Measurements from ENCODE around the gene DAB2.

DAB2 gene

DNA sequence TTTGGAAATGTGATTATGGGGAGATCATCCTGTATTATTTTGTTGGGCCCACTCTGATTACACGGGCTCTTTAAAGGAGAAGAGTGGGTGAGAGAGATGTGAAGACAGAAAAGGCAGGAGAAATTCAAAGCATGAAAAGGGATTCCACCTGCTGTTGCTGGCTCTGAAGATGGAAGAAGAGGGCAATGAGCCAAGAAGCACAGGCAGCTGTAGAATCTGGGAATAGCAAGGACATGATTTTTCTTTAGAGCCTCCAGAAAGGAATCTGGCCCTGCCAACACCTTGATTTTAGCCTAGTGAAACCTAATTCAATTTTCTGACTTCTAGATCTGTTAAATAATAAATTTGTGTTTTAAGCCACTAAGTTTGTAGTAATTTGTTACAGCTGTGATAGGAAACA is 71.8 kb downstream of the DAB2 start (continued):
- TF ChIP-seq, protein P1, sequence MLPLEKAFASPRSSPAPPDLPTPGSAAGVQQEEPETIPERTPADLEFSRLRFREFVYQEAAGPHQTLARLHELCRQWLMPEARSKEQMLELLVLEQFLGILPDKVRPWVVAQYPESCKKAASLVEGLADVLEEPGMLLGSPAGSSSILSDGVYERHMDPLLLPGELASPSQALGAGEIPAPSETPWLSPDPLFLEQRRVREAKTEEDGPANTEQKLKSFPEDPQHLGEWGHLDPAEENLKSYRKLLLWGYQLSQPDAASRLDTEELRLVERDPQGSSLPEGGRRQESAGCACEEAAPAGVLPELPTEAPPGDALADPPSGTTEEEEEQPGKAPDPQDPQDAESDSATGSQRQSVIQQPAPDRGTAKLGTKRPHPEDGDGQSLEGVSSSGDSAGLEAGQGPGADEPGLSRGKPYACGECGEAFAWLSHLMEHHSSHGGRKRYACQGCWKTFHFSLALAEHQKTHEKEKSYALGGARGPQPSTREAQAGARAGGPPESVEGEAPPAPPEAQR (tag by site-specific recombination; IDR thresholded peaks at IDR 0.05) = no peak
- no peak for TF ChIP-seq OVOL3 (tag by site-specific recombination; IDR thresholded peaks at IDR 0.05)
- TF ChIP-seq, protein P2, sequence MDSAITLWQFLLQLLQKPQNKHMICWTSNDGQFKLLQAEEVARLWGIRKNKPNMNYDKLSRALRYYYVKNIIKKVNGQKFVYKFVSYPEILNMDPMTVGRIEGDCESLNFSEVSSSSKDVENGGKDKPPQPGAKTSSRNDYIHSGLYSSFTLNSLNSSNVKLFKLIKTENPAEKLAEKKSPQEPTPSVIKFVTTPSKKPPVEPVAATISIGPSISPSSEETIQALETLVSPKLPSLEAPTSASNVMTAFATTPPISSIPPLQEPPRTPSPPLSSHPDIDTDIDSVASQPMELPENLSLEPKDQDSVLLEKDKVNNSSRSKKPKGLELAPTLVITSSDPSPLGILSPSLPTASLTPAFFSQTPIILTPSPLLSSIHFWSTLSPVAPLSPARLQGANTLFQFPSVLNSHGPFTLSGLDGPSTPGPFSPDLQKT (IDR thresholded peaks at IDR 0.05; ENCODE audit: borderline replicate concordance, low read depth, low read length) = no peak

DNA sequence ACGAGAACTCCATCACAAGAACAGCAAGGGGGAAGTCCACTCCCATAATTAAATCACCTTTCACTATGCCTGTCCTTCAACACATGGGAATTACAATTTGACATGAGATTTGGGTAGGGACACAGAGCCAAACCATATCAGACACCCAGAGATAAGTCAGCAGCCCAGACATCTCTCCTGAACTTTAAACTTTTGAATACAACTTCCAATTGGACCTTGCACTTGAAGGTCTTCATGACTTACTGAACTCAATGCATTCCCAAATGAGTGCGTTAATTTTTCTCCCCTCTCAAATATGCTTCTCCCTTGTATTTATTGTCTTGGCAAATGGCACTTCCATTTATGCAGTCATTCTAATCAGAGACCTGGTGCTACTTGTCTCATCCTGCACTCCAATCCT is 72.6 kb downstream of the DAB2 start:
- CTCF ChIA-PET = no interaction called here
- Histone ChIP-seq H3K27ac (ENCODE audit: extremely low read depth, low read depth, low read length) (no peak overlapping the region), H3K4me3 (ENCODE audit: low read depth, low read length) (no peak overlapping the region)

More for the DNA sequence above, 72.6 kb downstream of the DAB2 start:
- no peaks in the 10 kb centered on the region; the same call in 1 of the 2 replicates for H3K9me3 ChIP-seq (ENCODE audit: control insufficient read depth, insufficient read depth, low read depth, low read length)
- H3K36me3 ChIP-seq (ENCODE audit: control insufficient read depth in 2 of 2, insufficient read depth in 1 of 2, low read length in 2 of 2) = no peaks in the 10 kb centered on the region
- TF ChIP-seq, protein P3, sequence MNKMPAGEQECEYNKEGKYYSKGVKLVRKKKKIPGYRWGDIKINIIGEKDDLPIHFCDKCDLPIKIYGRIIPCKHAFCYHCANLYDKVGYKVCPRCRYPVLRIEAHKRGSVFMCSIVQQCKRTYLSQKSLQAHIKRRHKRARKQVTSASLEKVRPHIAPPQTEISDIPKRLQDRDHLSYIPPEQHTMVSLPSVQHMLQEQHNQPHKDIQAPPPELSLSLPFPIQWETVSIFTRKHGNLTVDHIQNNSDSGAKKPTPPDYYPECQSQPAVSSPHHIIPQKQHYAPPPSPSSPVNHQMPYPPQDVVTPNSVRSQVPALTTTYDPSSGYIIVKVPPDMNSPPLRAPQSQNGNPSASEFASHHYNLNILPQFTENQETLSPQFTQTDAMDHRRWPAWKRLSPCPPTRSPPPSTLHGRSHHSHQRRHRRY (tag by site-specific recombination; IDR thresholded peaks at IDR 0.05) = no peak
- TF ChIP-seq ZFP41 (tag by site-specific recombination; IDR thresholded peaks at IDR 0.05; ENCODE audit: borderline replicate concordance) (no peak), ZNF600 (tag by site-specific recombination; IDR thresholded peaks at IDR 0.05) (no peak), ZNF585B (tag by site-specific recombination; IDR thresholded peaks at IDR 0.05) (no peak), ZNF423 (tag by site-specific recombination; IDR thresholded peaks at IDR 0.05) (no peak), ZNF274 (IDR thresholded peaks at IDR 0.05; ENCODE audit: low read length) (no peak), ZNF274 (tag by site-specific recombination; IDR thresholded peaks at IDR 0.05; ENCODE audit: borderline replicate concordance) (no peak), ZNF132 (tag by site-specific recombination; IDR thresholded peaks at IDR 0.05; ENCODE audit: borderline replicate concordance) (no peak), ZNF837 (tag by site-specific recombination; IDR thresholded peaks at IDR 0.05) (no peak), GLIS1 (tag by site-specific recombination; IDR thresholded peaks at IDR 0.05) (no peak), ZNF830 (tag by site-specific recombination; IDR thresholded peaks at IDR 0.05; ENCODE audit: low read depth) (no peak), ZNF266 (tag by site-specific recombination; IDR thresholded peaks at IDR 0.05; ENCODE audit: low read depth) (no peak), ZFP3 (tag by site-specific recombination; IDR thresholded peaks at IDR 0.05; ENCODE audit: low read depth) (no peak), ZNF121 (tag by site-specific recombination; IDR thresholded peaks at IDR 0.05) (no peak), ZNF654 (tag by site-specific recombination; IDR thresholded peaks at IDR 0.05; ENCODE audit: low read depth) (no peak)
- TF ChIP-seq, protein P4, sequence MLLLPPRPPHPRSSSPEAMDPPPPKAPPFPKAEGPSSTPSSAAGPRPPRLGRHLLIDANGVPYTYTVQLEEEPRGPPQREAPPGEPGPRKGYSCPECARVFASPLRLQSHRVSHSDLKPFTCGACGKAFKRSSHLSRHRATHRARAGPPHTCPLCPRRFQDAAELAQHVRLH (tag by site-specific recombination; IDR thresholded peaks at IDR 0.05) = no peak
- TF ChIP-seq, protein P5, sequence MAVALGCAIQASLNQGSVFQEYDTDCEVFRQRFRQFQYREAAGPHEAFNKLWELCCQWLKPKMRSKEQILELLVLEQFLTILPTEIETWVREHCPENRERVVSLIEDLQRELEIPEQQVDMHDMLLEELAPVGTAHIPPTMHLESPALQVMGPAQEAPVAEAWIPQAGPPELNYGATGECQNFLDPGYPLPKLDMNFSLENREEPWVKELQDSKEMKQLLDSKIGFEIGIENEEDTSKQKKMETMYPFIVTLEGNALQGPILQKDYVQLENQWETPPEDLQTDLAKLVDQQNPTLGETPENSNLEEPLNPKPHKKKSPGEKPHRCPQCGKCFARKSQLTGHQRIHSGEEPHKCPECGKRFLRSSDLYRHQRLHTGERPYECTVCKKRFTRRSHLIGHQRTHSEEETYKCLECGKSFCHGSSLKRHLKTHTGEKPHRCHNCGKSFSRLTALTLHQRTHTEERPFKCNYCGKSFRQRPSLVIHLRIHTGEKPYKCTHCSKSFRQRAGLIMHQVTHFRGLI (tag by site-specific recombination; IDR thresholded peaks at IDR 0.05) = no peak
- TF ChIP-seq, protein P6, sequence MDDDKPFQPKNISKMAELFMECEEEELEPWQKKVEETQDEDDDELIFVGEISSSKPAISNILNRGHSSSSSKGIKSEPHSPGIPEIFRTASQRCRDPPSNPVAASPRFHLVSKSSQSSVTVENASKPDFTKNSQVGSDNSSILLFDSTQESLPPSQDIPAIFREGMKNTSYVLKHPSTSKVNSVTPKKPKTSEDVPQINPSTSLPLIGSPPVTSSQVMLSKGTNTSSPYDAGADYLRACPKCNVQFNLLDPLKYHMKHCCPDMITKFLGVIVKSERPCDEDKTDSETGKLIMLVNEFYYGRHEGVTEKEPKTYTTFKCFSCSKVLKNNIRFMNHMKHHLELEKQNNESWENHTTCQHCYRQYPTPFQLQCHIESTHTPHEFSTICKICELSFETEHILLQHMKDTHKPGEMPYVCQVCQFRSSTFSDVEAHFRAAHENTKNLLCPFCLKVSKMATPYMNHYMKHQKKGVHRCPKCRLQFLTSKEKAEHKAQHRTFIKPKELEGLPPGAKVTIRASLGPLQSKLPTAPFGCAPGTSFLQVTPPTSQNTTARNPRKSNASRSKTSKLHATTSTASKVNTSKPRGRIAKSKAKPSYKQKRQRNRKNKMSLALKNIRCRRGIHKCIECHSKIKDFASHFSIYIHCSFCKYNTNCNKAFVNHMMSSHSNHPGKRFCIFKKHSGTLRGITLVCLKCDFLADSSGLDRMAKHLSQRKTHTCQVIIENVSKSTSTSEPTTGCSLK (tag by site-specific recombination; IDR thresholded peaks at IDR 0.05) = no peak
- TF ChIP-seq, protein P7, sequence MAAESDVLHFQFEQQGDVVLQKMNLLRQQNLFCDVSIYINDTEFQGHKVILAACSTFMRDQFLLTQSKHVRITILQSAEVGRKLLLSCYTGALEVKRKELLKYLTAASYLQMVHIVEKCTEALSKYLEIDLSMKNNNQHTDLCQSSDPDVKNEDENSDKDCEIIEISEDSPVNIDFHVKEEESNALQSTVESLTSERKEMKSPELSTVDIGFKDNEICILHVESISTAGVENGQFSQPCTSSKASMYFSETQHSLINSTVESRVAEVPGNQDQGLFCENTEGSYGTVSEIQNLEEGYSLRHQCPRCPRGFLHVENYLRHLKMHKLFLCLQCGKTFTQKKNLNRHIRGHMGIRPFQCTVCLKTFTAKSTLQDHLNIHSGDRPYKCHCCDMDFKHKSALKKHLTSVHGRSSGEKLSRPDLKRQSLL (tag by site-specific recombination; IDR thresholded peaks at IDR 0.05) = no peak
- TF ChIP-seq, protein P8, sequence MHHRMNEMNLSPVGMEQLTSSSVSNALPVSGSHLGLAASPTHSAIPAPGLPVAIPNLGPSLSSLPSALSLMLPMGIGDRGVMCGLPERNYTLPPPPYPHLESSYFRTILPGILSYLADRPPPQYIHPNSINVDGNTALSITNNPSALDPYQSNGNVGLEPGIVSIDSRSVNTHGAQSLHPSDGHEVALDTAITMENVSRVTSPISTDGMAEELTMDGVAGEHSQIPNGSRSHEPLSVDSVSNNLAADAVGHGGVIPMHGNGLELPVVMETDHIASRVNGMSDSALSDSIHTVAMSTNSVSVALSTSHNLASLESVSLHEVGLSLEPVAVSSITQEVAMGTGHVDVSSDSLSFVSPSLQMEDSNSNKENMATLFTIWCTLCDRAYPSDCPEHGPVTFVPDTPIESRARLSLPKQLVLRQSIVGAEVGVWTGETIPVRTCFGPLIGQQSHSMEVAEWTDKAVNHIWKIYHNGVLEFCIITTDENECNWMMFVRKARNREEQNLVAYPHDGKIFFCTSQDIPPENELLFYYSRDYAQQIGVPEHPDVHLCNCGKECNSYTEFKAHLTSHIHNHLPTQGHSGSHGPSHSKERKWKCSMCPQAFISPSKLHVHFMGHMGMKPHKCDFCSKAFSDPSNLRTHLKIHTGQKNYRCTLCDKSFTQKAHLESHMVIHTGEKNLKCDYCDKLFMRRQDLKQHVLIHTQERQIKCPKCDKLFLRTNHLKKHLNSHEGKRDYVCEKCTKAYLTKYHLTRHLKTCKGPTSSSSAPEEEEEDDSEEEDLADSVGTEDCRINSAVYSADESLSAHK (tag by site-specific recombination; IDR thresholded peaks at IDR 0.05) = no peak
- no peaks in the 10 kb centered on the region for H3K4me1 ChIP-seq (ENCODE audit: control insufficient read depth, insufficient read depth, low read length)
- POLR2A ChIA-PET = no interaction called here

Measured in HEK293 (cell line).